ENCODE results near the gene SNORC. TPM values are rescaled to one million over a fixed set of nuclear protein-coding genes. Genes with fewer than 3 reads are reported as not detected.

The SNORC gene
- polyA plus RNA-seq, 3 donors, result 0.61 TPM; not detected in 2

DNA sequence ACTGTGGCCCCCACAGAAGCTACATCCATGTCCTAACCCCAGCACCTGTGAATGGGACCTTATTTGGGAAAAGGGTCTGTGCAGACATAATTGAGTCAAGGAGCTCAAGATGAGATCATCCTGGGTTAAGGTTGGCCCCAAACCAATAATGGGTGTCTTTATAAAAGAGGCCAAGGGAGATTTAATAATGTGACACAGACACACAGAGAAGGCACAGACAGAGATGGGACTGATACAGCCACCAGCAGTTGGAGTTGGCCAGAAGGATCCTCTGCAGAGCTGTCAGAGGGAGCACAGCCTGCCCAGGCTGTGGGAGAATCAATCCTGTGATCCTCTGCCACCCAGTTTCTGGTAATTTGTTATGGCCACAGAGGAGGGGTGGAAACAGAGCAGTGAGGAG is 26.0 kb downstream of the SNORC start:
- Histone ChIP-seq H2AFZ (ENCODE audit: insufficient read depth, low read depth, low read length, poor library complexity, severe bottlenecking) (no peak overlapping the region), H3K9me3 (replicated peaks in 1 of 2; ENCODE audit: control insufficient read depth in 1 of 2, insufficient read depth in 1 of 2, low read length in 2 of 2) (no peaks in the 10 kb centered on the region), H3K4me1 (ENCODE audit: control insufficient read depth in 1 of 2, insufficient read depth in 2 of 2, low read length in 2 of 2) (peaks cover 6 to 7% of the 10 kb centered on the region in 2 donors), H3K27ac (ENCODE audit: low read depth in 1 of 2, low read length in 2 of 2) (no peak overlapping the region), H4K20me1 (ENCODE audit: insufficient read depth, low read length) (no peaks in the 10 kb centered on the region), H3K36me3 (replicated peaks in 1 of 2; ENCODE audit: control insufficient read depth in 1 of 2, insufficient read depth in 2 of 2, low read length in 2 of 2) (no peaks in the 10 kb centered on the region), H3K79me2 (ENCODE audit: insufficient read depth, low read length) (no peaks in the 10 kb centered on the region), H3K4me2 (replicated peaks; ENCODE audit: extremely low read depth, low read length, poor library complexity, severe bottlenecking) (no peak overlapping the region), H3K4me3 (replicated peaks in 1 of 3; ENCODE audit: low read depth in 2 of 3, low read length in 3 of 3) (no peak overlapping the region), H3K27me3 (ENCODE audit: control insufficient read depth in 2 of 2, insufficient read depth in 2 of 2, low read length in 2 of 2) (no peaks in the 10 kb centered on the region), H3K9ac (ENCODE audit: insufficient read depth, low read length, poor library complexity, severe bottlenecking) (no peak overlapping the region)
- DNase-seq, result no peak
- Mint-ChIP-seq H3K27me3 (ENCODE audit: low read depth in 3 of 3) (peaks cover 1 to 5% (median 3%) of the 10 kb centered on the region in 3 donors), H3K27ac (no peak overlapping the region), H3K36me3 (no peaks in the 10 kb centered on the region), H3K4me1 (no peaks in the 10 kb centered on the region), H3K9me3 (no peaks in the 10 kb centered on the region), H3K4me3 (no peak overlapping the region)
- TF ChIP-seq, protein P1, sequence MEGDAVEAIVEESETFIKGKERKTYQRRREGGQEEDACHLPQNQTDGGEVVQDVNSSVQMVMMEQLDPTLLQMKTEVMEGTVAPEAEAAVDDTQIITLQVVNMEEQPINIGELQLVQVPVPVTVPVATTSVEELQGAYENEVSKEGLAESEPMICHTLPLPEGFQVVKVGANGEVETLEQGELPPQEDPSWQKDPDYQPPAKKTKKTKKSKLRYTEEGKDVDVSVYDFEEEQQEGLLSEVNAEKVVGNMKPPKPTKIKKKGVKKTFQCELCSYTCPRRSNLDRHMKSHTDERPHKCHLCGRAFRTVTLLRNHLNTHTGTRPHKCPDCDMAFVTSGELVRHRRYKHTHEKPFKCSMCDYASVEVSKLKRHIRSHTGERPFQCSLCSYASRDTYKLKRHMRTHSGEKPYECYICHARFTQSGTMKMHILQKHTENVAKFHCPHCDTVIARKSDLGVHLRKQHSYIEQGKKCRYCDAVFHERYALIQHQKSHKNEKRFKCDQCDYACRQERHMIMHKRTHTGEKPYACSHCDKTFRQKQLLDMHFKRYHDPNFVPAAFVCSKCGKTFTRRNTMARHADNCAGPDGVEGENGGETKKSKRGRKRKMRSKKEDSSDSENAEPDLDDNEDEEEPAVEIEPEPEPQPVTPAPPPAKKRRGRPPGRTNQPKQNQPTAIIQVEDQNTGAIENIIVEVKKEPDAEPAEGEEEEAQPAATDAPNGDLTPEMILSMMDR (IDR thresholded peaks at IDR 0.05), result no peak
- intact Hi-C loops (cut with micrococcal nuclease), result no loop called here

DNA sequence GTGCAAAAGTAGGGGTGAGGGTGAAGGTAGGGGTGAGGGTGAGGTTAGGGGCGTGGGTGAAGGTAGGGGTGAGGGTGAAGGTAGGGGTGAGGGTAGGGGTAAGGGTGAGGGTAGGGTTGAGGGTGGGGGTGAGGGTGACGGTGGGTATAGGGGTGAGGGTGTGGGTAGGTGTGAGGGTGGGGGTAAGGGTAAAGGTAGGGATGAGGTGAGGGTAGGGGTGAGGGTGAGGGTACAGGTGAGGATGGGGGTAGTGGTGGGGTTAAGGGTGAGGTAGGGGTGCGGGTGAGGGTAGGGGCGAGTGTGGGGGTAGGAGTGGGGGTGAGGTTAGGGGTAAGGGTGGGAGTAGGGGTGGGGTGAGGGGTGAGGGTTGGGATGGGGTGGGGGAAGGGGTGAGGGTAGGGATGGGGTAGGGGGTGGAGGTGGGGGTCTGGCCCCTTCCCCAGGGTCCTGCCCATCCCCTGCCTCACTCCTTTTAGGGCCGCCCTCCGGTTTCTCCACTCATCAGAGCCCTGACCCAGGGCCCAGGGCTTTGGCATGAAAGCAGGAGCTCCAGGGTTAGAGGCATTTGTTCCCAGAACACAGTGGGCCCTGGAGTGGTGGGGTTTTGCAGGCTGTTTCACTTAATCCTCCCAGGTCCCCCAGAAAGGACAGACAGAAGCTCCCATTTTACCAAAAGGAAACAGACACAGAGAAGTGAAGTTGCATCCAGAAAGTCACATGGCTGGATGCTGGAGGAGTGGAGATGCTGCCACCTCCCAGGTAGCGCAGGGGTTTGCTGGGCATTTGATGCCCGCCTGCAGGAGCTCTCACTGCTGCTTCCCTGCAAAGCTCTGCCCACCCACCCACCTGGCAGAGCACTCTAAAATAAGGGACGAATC is 26.9 kb downstream of the SNORC start:
- no peak overlapping the region for H3K27ac ChIP-seq (ENCODE audit: low read depth in 1 of 2, low read length in 2 of 2)
- H3K9ac ChIP-seq (ENCODE audit: insufficient read depth, low read length, poor library complexity, severe bottlenecking), result no peak overlapping the region
- H3K79me2 ChIP-seq (ENCODE audit: insufficient read depth, low read length), result no peaks in the 10 kb centered on the region
- peaks cover 1 to 5% (median 3%) of the 10 kb centered on the region in 3 donors for H3K27me3 Mint-ChIP-seq (ENCODE audit: low read depth in 3 of 3)
- H3K27ac Mint-ChIP-seq, result no peak overlapping the region
- TF ChIP-seq, protein P1 (IDR thresholded peaks at IDR 0.05), result no peak
- no peak overlapping the region for H3K4me3 ChIP-seq (replicated peaks in 1 of 3; ENCODE audit: low read depth in 2 of 3, low read length in 3 of 3)
- H3K4me3 Mint-ChIP-seq, result no peak overlapping the region
- no peaks in the 10 kb centered on the region for H3K27me3 ChIP-seq (ENCODE audit: control insufficient read depth in 2 of 2, insufficient read depth in 2 of 2, low read length in 2 of 2)
- H3K36me3 ChIP-seq (replicated peaks in 1 of 2; ENCODE audit: control insufficient read depth in 1 of 2, insufficient read depth in 2 of 2, low read length in 2 of 2), result no peaks in the 10 kb centered on the region
- peaks cover 14 to 15% of the 10 kb centered on the region in 2 donors for H3K4me1 ChIP-seq (ENCODE audit: control insufficient read depth in 1 of 2, insufficient read depth in 2 of 2, low read length in 2 of 2)
- no peak overlapping the region for H3K4me2 ChIP-seq (replicated peaks; ENCODE audit: extremely low read depth, low read length, poor library complexity, severe bottlenecking)
- H3K4me1 Mint-ChIP-seq, result peaks cover 2% of the 10 kb centered on the region
- DNase-seq, result no peak
- H2AFZ ChIP-seq (ENCODE audit: insufficient read depth, low read depth, low read length, poor library complexity, severe bottlenecking), result no peak overlapping the region
- 93% methylated on average over 6 of the region's 9 CpGs for WGBS (ENCODE audit: insufficient coverage)
- H3K9me3 ChIP-seq (replicated peaks in 1 of 2; ENCODE audit: control insufficient read depth in 1 of 2, insufficient read depth in 1 of 2, low read length in 2 of 2), result no peaks in the 10 kb centered on the region
- H3K36me3 Mint-ChIP-seq, result no peaks in the 10 kb centered on the region
- H4K20me1 ChIP-seq (ENCODE audit: insufficient read depth, low read length), result no peaks in the 10 kb centered on the region
- intact Hi-C loops (cut with micrococcal nuclease), result no loop called here
- H3K9me3 Mint-ChIP-seq, result no peaks in the 10 kb centered on the region

Data from CD14-positive monocyte (primary cell).